ENCODE results near the gene GCLC. TPM values are rescaled to one million over a fixed set of nuclear protein-coding genes. Genes with fewer than 3 reads are reported as not detected.

The GCLC gene
- total and polyA plus RNA-seq, 2 donors from 2014 or later: 14.8 to 31.8 TPM

DNA sequence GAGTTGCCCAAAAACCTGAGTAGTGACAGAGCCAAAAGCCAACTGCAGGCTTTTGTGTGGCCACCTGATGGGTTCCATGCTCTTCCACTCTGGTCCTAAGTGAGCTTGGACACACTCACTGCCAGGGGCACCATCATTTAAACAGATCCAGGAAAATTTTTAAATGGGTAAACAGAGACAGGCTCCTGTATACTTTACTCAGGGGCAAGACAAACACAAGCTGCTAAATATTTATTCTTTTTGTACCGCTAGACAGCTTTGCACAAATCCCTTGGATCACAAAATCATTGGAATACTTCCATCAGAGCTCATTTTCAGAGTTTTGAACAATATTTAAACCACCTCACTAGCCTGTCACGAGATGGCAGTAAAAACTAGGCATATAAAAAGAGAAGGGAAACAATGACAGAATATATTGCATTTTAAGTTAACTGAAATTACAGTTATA is 31.4 kb downstream of the GCLC start:
- H3K27me3 ChIP-seq (ENCODE audit: control insufficient read depth, insufficient read depth, low read length): no peaks in the 10 kb centered on the region
- peaks cover 0 to 8% (median 0%) of the 10 kb centered on the region in 3 donors for H3K4me1 ChIP-seq (ENCODE audit: control insufficient read depth in 2 of 3, insufficient read depth in 2 of 3, low read depth in 1 of 3, low read length in 3 of 3)
- H3K4me3 ChIP-seq (ENCODE audit: low read length in 3 of 3): no peak overlapping the region
- DNase-seq (no peak), FAIRE-seq (no peak)
- intact Hi-C loops (cut with DNase I): no loop called here
- no peak overlapping the region for H3K27ac ChIP-seq (ENCODE audit: low read depth in 2 of 2, low read length in 2 of 2)
- peak; percentile 9 for TF ChIP-seq CTCF (IDR thresholded peaks at IDR 0.05; ENCODE audit: borderline replicate concordance, extremely low read depth, insufficient read depth)
- H3K36me3 ChIP-seq (ENCODE audit: control insufficient read depth in 2 of 3, insufficient read depth in 3 of 3, low read length in 3 of 3): peaks cover 0 to 2% (median 0%) of the 10 kb centered on the region in 3 donors
- no peaks in the 10 kb centered on the region for H3K9me3 ChIP-seq (ENCODE audit: control insufficient read depth in 2 of 3, insufficient read depth in 1 of 3, low read length in 3 of 3)
- no peak overlapping the region for H3K9ac ChIP-seq (ENCODE audit: low read length in 3 of 3)

- peaks cover 0 to 2% (median under 1%) of the 10 kb centered on the region in 3 donors for H3K36me3 ChIP-seq (ENCODE audit: control insufficient read depth in 2 of 3, insufficient read depth in 3 of 3, low read length in 3 of 3)
- FAIRE-seq (no peak), DNase-seq (no peak)
- no peak overlapping the region for H3K9ac ChIP-seq (ENCODE audit: low read length in 3 of 3)
- H3K27me3 ChIP-seq (ENCODE audit: control insufficient read depth, insufficient read depth, low read length): no peaks in the 10 kb centered on the region
- TF ChIP-seq CTCF (IDR thresholded peaks at IDR 0.05; ENCODE audit: borderline replicate concordance, extremely low read depth, insufficient read depth): no peak
- H3K4me1 ChIP-seq (ENCODE audit: control insufficient read depth in 2 of 3, insufficient read depth in 2 of 3, low read depth in 1 of 3, low read length in 3 of 3): peaks cover 0 to 8% (median 0%) of the 10 kb centered on the region in 3 donors
- no peak overlapping the region for H3K27ac ChIP-seq (ENCODE audit: low read depth in 2 of 2, low read length in 2 of 2)
- intact Hi-C loops (cut with DNase I): no loop called here
- H3K9me3 ChIP-seq (ENCODE audit: control insufficient read depth in 2 of 3, insufficient read depth in 1 of 3, low read length in 3 of 3): no peaks in the 10 kb centered on the region
- no peak overlapping the region for H3K4me3 ChIP-seq (ENCODE audit: low read length in 3 of 3)
These were observed 31.8 kb downstream of the GCLC start for GRCh38 chr6:53513056-53513455.

DNA sequence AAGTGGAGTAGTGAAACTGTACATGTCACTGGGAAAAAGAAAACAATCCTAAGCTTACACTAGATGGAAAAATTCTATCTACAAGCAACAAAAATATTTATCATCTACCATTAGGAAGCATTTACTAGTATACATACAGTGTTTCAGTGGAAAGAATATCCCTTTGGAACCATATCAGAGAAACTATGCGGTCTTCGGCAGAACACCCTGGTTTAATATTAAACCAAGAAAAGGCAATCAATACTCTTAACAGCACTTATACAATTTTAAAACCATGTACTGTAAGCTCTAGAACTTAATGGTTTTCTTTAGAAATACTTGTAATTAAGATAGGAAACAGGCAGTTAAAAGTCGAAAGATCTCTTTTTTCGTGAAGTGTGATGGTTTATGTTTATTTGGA is 32.3 kb downstream of the GCLC start:
- Histone ChIP-seq H3K4me1 (ENCODE audit: control insufficient read depth in 2 of 3, insufficient read depth in 2 of 3, low read depth in 1 of 3, low read length in 3 of 3) (peaks cover 0 to 8% (median 0%) of the 10 kb centered on the region in 3 donors), H3K36me3 (ENCODE audit: control insufficient read depth in 2 of 3, insufficient read depth in 3 of 3, low read length in 3 of 3) (peaks cover 0 to 2% (median 2%) of the 10 kb centered on the region in 3 donors), H3K27ac (ENCODE audit: low read depth in 2 of 2, low read length in 2 of 2) (no peak overlapping the region), H3K4me3 (ENCODE audit: low read length in 3 of 3) (no peak overlapping the region), H3K27me3 (ENCODE audit: control insufficient read depth, insufficient read depth, low read length) (no peaks in the 10 kb centered on the region), H3K9me3 (ENCODE audit: control insufficient read depth in 2 of 3, insufficient read depth in 1 of 3, low read length in 3 of 3) (no peaks in the 10 kb centered on the region), H3K9ac (ENCODE audit: low read length in 3 of 3) (no peak overlapping the region)
- intact Hi-C loops (cut with DNase I): no loop called here
- no peak for FAIRE-seq
- TF ChIP-seq CTCF (IDR thresholded peaks at IDR 0.05; ENCODE audit: borderline replicate concordance, extremely low read depth, insufficient read depth): no peak
- no peak for DNase-seq

- no peaks in the 10 kb centered on the region for H3K27me3 ChIP-seq (ENCODE audit: control insufficient read depth, insufficient read depth, low read length)
- no peak for FAIRE-seq
- no peak for TF ChIP-seq CTCF (IDR thresholded peaks at IDR 0.05; ENCODE audit: borderline replicate concordance, extremely low read depth, insufficient read depth)
- peaks cover 0 to 8% (median 0%) of the 10 kb centered on the region in 3 donors for H3K4me1 ChIP-seq (ENCODE audit: control insufficient read depth in 2 of 3, insufficient read depth in 2 of 3, low read depth in 1 of 3, low read length in 3 of 3)
- no peak overlapping the region for H3K9ac ChIP-seq (ENCODE audit: low read length in 3 of 3)
- H3K4me3 ChIP-seq (ENCODE audit: low read length in 3 of 3): no peak overlapping the region
- no peak for DNase-seq
- no peaks in the 10 kb centered on the region for H3K9me3 ChIP-seq (ENCODE audit: control insufficient read depth in 2 of 3, insufficient read depth in 1 of 3, low read length in 3 of 3)
- intact Hi-C loops (cut with DNase I): no loop called here
- no peak overlapping the region for H3K27ac ChIP-seq (ENCODE audit: low read depth in 2 of 2, low read length in 2 of 2)
- H3K36me3 ChIP-seq (ENCODE audit: control insufficient read depth in 2 of 3, insufficient read depth in 3 of 3, low read length in 3 of 3): peaks cover 2 to 13% (median 9%) of the 10 kb centered on the region in 3 donors
These were observed 34.2 kb downstream of the GCLC start for GRCh38 chr6:53510746-53511145.
